ENCODE measurements around the gene TRMT61B. TPM values are rescaled to one million over a fixed set of nuclear protein-coding genes. Genes with fewer than 3 reads are reported as not detected.

TRMT61B gene
- total RNA-seq, 1 donor from 2014 or later: 17.5 TPM

GRCh38 chr2:28835781-28836180, 34.3 kb downstream of the TRMT61B start:
- H3K36me3 Mint-ChIP-seq (ENCODE audit: unreplicated experiment): no peaks in the 10 kb centered on the region
- no peak for TF ChIP-seq CTCF (IDR thresholded peaks at IDR 0.05; ENCODE audit: partially characterized antibody, unreplicated experiment)
- no peak overlapping the region for H3K27ac Mint-ChIP-seq (ENCODE audit: unreplicated experiment)
- no peak for DNase-seq
- H3K9me3 Mint-ChIP-seq (ENCODE audit: unreplicated experiment): no peaks in the 10 kb centered on the region
- no peaks in the 10 kb centered on the region for H3K4me1 Mint-ChIP-seq (ENCODE audit: low read depth, unreplicated experiment)
- no peaks in the 10 kb centered on the region for H3K27me3 Mint-ChIP-seq (ENCODE audit: unreplicated experiment)
- H3K4me3 Mint-ChIP-seq (ENCODE audit: unreplicated experiment): no peak overlapping the region

DNA sequence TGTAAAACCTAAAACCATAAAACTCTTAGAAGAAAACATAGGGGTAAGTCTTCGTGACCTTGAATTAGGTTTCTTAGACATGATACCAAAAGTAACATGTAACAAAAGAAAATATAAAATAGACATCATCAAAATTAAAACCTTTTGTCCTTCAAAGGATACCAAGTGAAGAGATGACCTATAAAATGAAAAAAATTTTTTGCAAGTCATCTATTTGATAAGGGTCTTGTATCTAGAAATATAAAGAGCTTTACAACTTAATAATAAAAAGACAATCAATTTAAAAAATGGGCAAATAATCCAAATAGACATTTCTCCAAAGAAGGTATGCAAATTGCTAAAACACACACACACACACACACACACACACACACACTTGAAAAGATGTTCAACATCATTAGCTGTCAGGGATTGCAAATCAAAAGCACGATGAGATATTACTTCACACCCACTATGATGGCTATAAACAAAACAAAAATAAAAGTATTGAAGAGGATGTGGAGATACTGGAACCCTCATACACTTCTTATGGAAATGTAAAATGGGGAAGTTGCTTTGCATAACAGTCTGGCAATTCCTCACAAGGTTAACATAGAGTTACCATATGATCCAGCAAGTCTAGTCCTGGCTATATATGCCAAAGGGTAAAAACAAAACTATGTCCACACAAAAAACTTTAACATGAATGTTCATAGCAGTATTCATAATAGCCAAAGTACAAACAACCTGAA, 36.2 kb downstream of the TRMT61B start:
- no peak overlapping the region for H3K27ac Mint-ChIP-seq (ENCODE audit: unreplicated experiment)

DNA sequence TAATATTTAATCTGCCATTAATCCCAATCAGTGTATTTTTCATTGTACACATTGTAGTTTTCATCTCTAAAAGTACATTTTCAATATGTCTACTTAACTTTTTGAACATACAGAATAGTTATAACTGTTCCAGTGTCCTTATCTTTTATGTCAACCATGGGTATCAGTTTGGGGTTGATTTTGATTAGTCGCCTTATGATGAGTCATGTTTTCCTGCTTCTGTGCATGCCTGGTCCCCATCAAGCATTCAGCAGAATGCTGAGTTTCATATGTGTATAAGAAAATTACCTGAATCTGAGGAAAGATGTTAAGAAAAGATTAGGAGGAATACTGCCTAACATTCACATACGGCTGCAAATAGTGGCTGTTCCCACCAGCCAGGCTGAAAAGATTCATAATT, 41.7 kb downstream of the TRMT61B start:
- Mint-ChIP-seq H3K4me3 (ENCODE audit: unreplicated experiment) (no peak overlapping the region), H3K4me1 (ENCODE audit: low read depth, unreplicated experiment) (no peaks in the 10 kb centered on the region), H3K27me3 (ENCODE audit: unreplicated experiment) (no peaks in the 10 kb centered on the region), H3K27ac (ENCODE audit: unreplicated experiment) (no peak overlapping the region), H3K9me3 (ENCODE audit: unreplicated experiment) (no peaks in the 10 kb centered on the region), H3K36me3 (ENCODE audit: unreplicated experiment) (no peaks in the 10 kb centered on the region)
- no peak for TF ChIP-seq CTCF (IDR thresholded peaks at IDR 0.05; ENCODE audit: partially characterized antibody, unreplicated experiment)
- DNase-seq: no peak

More for the DNA sequence above, 36.2 kb downstream of the TRMT61B start:
- Mint-ChIP-seq H3K9me3 (ENCODE audit: unreplicated experiment) (no peaks in the 10 kb centered on the region), H3K36me3 (ENCODE audit: unreplicated experiment) (no peaks in the 10 kb centered on the region), H3K4me1 (ENCODE audit: low read depth, unreplicated experiment) (no peaks in the 10 kb centered on the region), H3K4me3 (ENCODE audit: unreplicated experiment) (no peak overlapping the region), H3K27me3 (ENCODE audit: unreplicated experiment) (no peaks in the 10 kb centered on the region)
- no peak for TF ChIP-seq CTCF (IDR thresholded peaks at IDR 0.05; ENCODE audit: partially characterized antibody, unreplicated experiment)
- DNase-seq: no peak

DNA sequence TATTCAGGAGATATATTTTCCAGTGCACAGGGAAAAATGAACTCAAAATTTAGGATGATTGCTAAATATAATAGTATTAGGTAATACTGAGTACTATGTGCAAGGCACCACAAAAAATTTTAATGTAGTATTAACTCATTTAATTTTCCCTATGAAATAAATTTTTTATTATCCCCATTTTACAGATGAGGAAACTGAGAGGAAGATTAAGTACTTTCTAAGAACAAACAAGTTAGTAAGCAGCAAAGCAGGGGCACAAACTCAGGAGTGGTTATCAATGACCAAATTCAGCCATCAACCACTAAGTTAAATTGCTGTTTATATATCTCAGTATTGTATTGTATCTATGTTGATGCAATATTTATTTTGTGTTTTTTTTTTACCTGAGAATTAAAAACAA, 45.2 kb downstream of the TRMT61B start:
- Mint-ChIP-seq H3K4me3 (ENCODE audit: unreplicated experiment) (no peak overlapping the region), H3K27ac (ENCODE audit: unreplicated experiment) (no peak overlapping the region), H3K4me1 (ENCODE audit: low read depth, unreplicated experiment) (no peaks in the 10 kb centered on the region), H3K9me3 (ENCODE audit: unreplicated experiment) (no peaks in the 10 kb centered on the region), H3K36me3 (ENCODE audit: unreplicated experiment) (no peaks in the 10 kb centered on the region), H3K27me3 (ENCODE audit: unreplicated experiment) (no peaks in the 10 kb centered on the region)
- no peak for TF ChIP-seq CTCF (IDR thresholded peaks at IDR 0.05; ENCODE audit: partially characterized antibody, unreplicated experiment)
- no peak for DNase-seq

- Mint-ChIP-seq H3K27ac (ENCODE audit: unreplicated experiment) (no peak overlapping the region), H3K36me3 (ENCODE audit: unreplicated experiment) (no peaks in the 10 kb centered on the region), H3K9me3 (ENCODE audit: unreplicated experiment) (no peaks in the 10 kb centered on the region), H3K4me1 (ENCODE audit: low read depth, unreplicated experiment) (no peaks in the 10 kb centered on the region), H3K4me3 (ENCODE audit: unreplicated experiment) (no peak overlapping the region), H3K27me3 (ENCODE audit: unreplicated experiment) (no peaks in the 10 kb centered on the region)
- TF ChIP-seq CTCF (IDR thresholded peaks at IDR 0.05; ENCODE audit: partially characterized antibody, unreplicated experiment): no peak
- no peak for DNase-seq
Observed at GRCh38 chr2:28824207-28824606, 45.9 kb downstream of the TRMT61B start.

Data from glutamatergic neuron (in vitro differentiated cells).